ENCODE results near the gene FKBP9. TPM values are rescaled to one million over a fixed set of nuclear protein-coding genes. Genes with fewer than 3 reads are reported as not detected.
"Not testable (repeated sequence)": the region's sequence is repeated elsewhere in the genome, so short reads cannot be mapped to it uniquely, and the experiment has no call there.

Gene FKBP9, protein sequence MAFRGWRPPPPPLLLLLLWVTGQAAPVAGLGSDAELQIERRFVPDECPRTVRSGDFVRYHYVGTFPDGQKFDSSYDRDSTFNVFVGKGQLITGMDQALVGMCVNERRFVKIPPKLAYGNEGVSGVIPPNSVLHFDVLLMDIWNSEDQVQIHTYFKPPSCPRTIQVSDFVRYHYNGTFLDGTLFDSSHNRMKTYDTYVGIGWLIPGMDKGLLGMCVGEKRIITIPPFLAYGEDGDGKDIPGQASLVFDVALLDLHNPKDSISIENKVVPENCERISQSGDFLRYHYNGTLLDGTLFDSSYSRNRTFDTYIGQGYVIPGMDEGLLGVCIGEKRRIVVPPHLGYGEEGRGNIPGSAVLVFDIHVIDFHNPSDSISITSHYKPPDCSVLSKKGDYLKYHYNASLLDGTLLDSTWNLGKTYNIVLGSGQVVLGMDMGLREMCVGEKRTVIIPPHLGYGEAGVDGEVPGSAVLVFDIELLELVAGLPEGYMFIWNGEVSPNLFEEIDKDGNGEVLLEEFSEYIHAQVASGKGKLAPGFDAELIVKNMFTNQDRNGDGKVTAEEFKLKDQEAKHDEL
- 1.2 TPM for total RNA-seq

GRCh38 chr7:32957326-32958045, at the start of gene FKBP9:
Gene FKBP9 (plus strand): TSS chr7:32957440. CDS start chr7:32957574, 134 bp downstream.
- H3K9me3 ChIP-seq (ENCODE audit: low read depth, low read length): no peaks in the 10 kb centered on the region
- peaks cover 16% of the 10 kb centered on the region for H3K27me3 ChIP-seq (ENCODE audit: insufficient read depth, low read length)
- H3K4me1 ChIP-seq (ENCODE audit: insufficient read depth, low read length): peaks cover 7% of the 10 kb centered on the region
- H3K4me3 ChIP-seq (ENCODE audit: low read length): peak within 1 kb of the TSS; percentile 51

DNA sequence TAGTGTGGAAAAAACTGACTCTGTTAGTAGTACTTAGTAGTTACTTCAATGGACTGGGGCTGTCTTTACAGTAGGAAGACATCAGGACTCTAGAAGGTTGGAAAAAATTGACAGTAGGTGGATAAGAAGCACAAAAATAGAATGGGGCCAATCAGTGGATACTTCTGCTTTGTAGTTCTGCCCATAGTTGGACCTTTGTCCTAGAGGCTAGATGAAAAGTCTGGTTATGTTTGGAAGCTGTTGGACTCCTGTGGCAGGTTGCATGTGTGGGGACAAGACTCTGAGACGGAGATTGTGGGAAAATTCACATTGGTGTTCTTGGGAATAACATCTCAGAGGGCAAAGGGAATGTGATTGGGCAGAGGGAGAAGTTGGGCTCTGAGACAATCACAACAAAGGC, 47.0 kb upstream of the FKBP9 start:
- Histone ChIP-seq H3K9me3 (ENCODE audit: low read depth, low read length) (no peaks in the 10 kb centered on the region), H3K4me1 (ENCODE audit: insufficient read depth, low read length) (peaks cover 6% of the 10 kb centered on the region), H3K27me3 (ENCODE audit: insufficient read depth, low read length) (no peaks in the 10 kb centered on the region), H3K4me3 (ENCODE audit: low read length) (no peak overlapping the region)

DNA sequence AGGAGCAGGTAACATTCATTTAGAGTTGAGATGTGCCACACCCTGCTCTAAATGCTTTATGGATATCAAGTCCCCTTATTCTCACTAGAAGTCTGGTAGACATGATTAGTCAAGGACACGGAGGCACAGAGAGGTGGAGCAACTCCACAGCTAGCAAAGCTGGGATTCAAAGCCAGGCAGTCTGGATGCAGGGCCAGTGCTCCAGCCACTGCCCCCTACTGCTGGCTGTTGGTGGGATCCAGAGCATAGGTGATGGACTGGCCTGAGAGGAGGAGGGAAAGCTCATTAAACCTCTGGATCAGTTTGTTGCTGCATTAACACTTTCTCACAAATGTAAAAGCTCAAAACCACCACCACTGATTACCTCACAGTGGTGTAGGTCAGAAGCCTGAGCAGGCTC, 43.1 kb upstream of the FKBP9 start:
- H3K4me3 ChIP-seq (ENCODE audit: low read length): no peak overlapping the region
- no peaks in the 10 kb centered on the region for H3K27me3 ChIP-seq (ENCODE audit: insufficient read depth, low read length)
- no peaks in the 10 kb centered on the region for H3K9me3 ChIP-seq (ENCODE audit: low read depth, low read length)
- no peaks in the 10 kb centered on the region for H3K4me1 ChIP-seq (ENCODE audit: insufficient read depth, low read length)

GRCh38 chr7:32915041-32915536, 42.2 kb upstream of the FKBP9 start:
- H3K9me3 ChIP-seq (ENCODE audit: low read depth, low read length): no peaks in the 10 kb centered on the region
- H3K27me3 ChIP-seq (ENCODE audit: insufficient read depth, low read length): no peaks in the 10 kb centered on the region
- no peaks in the 10 kb centered on the region for H3K4me1 ChIP-seq (ENCODE audit: insufficient read depth, low read length)
- H3K4me3 ChIP-seq (ENCODE audit: low read length): no peak overlapping the region

DNA sequence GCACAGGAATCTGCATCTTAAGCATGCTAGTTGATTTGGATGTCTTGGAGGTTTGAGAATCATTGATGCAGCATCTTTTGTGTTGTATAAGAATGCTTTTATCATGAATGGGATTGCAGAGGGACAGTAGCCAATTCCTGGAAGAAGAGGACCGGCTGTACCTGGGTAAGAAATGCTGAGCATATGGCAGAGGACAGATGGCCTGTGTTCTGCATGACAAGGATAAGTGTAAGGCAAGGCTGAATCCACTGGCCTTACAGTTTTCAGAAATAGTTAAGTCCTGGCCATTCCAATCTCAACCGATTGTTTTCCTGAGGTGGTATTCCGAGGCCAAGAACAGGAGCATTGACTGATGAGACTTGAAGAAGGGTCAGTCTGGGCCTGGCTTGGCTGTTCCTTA, 41.2 kb upstream of the FKBP9 start:
- H3K4me3 ChIP-seq (ENCODE audit: low read length): no peak overlapping the region
- H3K27me3 ChIP-seq (ENCODE audit: insufficient read depth, low read length): no peaks in the 10 kb centered on the region
- no peaks in the 10 kb centered on the region for H3K9me3 ChIP-seq (ENCODE audit: low read depth, low read length)
- no peaks in the 10 kb centered on the region for H3K4me1 ChIP-seq (ENCODE audit: insufficient read depth, low read length)

DNA sequence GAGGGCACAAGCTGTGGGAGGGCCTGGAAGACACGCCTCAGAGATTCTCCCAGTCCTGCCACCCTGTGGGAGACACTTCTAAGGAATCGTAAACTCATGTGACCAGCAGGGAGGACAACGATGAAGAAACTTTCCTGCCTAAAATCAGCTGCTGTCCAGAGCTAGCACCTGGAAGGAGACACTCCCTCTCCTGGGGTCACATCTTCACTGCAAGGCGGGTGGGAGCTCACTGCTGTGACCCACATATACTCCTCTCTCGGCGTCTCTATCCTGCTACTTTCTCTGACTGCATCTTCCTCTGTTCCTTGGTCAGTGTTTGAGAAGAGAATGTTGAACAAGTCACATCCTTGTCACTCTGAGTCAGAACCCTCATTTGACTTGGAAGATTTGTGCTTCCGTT, 40.2 kb upstream of the FKBP9 start:
- not testable (repeated sequence) for H3K4me3 ChIP-seq (ENCODE audit: low read length)

DNA sequence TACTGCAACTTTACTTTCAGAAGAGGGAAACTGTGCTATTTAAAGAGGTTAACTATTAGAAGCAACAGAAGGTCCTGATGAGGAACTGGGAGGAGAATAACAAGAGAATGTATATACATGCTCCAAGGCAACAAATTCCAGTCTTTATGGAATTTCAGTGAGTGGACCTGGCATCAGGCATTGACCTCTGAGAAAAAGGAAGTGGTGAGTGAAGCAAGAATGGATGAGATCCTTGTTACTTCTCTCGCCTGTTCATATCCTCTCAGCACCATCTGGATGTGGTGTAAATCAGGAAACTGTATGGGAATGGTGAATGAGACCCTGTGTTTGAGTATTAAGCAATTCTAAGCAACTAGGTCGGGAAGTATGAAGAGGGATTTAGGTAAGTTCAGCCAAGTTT, 35.3 kb upstream of the FKBP9 start:
- Histone ChIP-seq H3K4me1 (ENCODE audit: insufficient read depth, low read length) (no peaks in the 10 kb centered on the region), H3K9me3 (ENCODE audit: low read depth, low read length) (no peaks in the 10 kb centered on the region), H3K4me3 (ENCODE audit: low read length) (no peak overlapping the region), H3K27me3 (ENCODE audit: insufficient read depth, low read length) (no peaks in the 10 kb centered on the region)

More for the DNA sequence above, 40.2 kb upstream of the FKBP9 start:
- H3K4me1 ChIP-seq (ENCODE audit: insufficient read depth, low read length); H3K9me3 ChIP-seq (ENCODE audit: low read depth, low read length); H3K27me3 ChIP-seq (ENCODE audit: insufficient read depth, low read length): not testable (repeated sequence)

GRCh38 chr7:32928785-32929298, 28.4 kb upstream of the FKBP9 start:
- H3K4me3 ChIP-seq (ENCODE audit: low read length): no peak overlapping the region
- peaks cover 13% of the 10 kb centered on the region for H3K4me1 ChIP-seq (ENCODE audit: insufficient read depth, low read length)
- H3K27me3 ChIP-seq (ENCODE audit: insufficient read depth, low read length): no peaks in the 10 kb centered on the region
- H3K9me3 ChIP-seq (ENCODE audit: low read depth, low read length): no peaks in the 10 kb centered on the region

DNA sequence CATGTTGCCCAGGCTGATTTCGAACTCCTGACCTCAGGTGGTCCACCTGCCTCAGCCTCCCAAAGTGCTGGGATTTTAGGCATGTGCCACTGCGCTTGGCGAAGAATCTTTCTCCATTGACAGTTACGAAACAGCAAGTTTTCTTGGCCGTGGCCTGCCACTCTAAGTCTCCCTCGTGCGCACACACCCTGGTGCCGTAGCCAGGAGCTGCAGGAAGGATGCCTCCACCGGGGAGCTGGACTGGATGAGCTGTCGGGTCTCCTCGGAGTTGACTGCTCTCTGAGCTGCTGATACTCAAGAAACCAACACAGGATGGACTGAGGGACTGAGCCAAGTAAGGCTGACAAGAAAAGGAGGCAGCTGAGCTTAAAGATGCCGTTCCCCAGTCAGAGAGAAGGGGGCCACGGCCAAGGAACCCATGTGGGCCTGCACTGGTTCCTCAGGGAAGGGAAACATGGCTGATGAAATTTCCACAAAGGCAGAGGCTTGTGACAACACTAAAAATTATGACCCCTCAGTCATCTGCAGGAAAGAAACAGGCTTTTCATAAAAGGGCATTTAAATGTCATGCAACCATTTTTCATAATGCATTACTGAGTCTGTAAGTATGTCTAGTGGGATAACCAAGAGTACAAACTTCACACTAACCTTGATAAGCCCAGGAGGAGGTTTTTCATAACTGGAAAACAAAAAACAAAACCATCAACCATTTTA, 27.7 kb upstream of the FKBP9 start:
- H3K4me1 ChIP-seq (ENCODE audit: insufficient read depth, low read length): peaks cover 13% of the 10 kb centered on the region
- H3K27me3 ChIP-seq (ENCODE audit: insufficient read depth, low read length): no peaks in the 10 kb centered on the region
- no peak overlapping the region for H3K4me3 ChIP-seq (ENCODE audit: low read length)
- H3K9me3 ChIP-seq (ENCODE audit: low read depth, low read length): no peaks in the 10 kb centered on the region

DNA sequence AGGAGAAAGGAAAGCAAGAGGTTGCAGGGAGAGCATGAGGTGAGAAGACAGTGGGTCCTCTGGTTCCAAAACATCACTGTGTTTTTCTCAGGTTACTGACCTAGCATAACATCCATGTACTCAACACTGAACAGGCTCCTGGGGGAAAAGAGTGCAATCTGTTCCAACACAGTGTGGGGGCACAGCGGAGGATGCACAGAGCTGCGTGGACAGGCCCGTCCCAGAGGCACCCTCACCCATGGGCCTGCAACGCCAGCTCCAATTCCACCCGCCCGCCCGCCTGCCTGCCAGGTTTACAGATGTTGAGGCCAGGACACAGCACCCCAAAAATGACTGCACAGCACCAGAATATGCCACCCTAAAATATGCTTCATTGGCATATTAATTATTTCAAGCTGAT, 26.9 kb upstream of the FKBP9 start:
- Histone ChIP-seq H3K27me3 (ENCODE audit: insufficient read depth, low read length) (no peaks in the 10 kb centered on the region), H3K4me1 (ENCODE audit: insufficient read depth, low read length) (peaks cover 13% of the 10 kb centered on the region), H3K4me3 (ENCODE audit: low read length) (no peak overlapping the region), H3K9me3 (ENCODE audit: low read depth, low read length) (no peaks in the 10 kb centered on the region)

DNA sequence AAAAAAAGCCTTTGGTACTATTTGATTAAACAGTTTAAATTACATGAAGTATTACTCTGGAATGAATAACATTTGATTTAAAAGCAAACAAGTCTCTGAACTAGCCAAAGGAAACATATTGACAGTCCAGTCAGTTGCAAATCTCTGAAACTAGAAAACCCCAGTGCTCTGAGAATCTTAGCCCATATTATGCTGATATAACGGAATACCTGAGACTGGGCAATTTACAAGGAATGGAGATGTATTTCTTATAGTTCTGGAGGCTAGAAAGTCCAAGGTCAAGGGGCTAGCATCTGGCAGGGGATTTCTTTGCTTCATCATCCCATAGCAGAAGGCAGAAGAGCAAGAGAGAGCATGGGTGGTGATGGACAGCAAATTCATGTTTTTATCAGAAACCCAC, 21.7 kb upstream of the FKBP9 start:
- Histone ChIP-seq H3K4me1 (ENCODE audit: insufficient read depth, low read length) (no peaks in the 10 kb centered on the region), H3K9me3 (ENCODE audit: low read depth, low read length) (no peaks in the 10 kb centered on the region), H3K27me3 (ENCODE audit: insufficient read depth, low read length) (no peaks in the 10 kb centered on the region), H3K4me3 (ENCODE audit: low read length) (no peak overlapping the region)

DNA sequence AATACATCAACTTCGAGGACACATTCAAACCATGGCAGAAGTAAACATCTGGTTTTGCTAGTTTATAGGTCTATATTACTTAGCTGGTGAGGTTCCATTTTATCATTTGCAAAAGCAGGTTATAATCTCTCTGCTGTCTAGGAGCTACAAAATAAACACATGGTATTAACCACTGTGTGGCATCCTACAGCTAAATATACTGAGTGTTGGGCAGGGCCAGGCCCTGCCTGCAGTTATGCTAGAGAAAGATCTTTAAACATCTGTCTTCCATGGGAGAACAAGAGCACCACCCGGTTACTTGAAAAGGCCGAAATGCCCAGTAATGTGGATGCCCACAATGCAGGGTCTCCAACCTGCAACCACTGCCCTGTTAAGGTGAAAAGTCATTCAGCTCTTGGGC, 20.6 kb upstream of the FKBP9 start:
- H3K9me3 ChIP-seq (ENCODE audit: low read depth, low read length): no peaks in the 10 kb centered on the region
- H3K4me3 ChIP-seq (ENCODE audit: low read length): no peak overlapping the region
- no peaks in the 10 kb centered on the region for H3K27me3 ChIP-seq (ENCODE audit: insufficient read depth, low read length)
- peaks cover 8% of the 10 kb centered on the region for H3K4me1 ChIP-seq (ENCODE audit: insufficient read depth, low read length)

GRCh38 chr7:32937344-32938174, 19.7 kb upstream of the FKBP9 start:
- H3K27me3 ChIP-seq (ENCODE audit: insufficient read depth, low read length): no peaks in the 10 kb centered on the region
- H3K4me1 ChIP-seq (ENCODE audit: insufficient read depth, low read length): peaks cover 13% of the 10 kb centered on the region
- H3K9me3 ChIP-seq (ENCODE audit: low read depth, low read length): no peaks in the 10 kb centered on the region
- no peak overlapping the region for H3K4me3 ChIP-seq (ENCODE audit: low read length)

- Histone ChIP-seq H3K9me3 (ENCODE audit: low read depth, low read length) (no peaks in the 10 kb centered on the region), H3K4me3 (ENCODE audit: low read length) (no peak overlapping the region), H3K4me1 (ENCODE audit: insufficient read depth, low read length) (peaks cover 13% of the 10 kb centered on the region), H3K27me3 (ENCODE audit: insufficient read depth, low read length) (no peaks in the 10 kb centered on the region)
Measured at GRCh38 chr7:32941181-32941580, 16.1 kb upstream of the FKBP9 start.
